K562 (cell line): ENCODE results near the gene PURA. TPM values are rescaled to one million over a fixed set of nuclear protein-coding genes. Genes with fewer than 3 reads are reported as not detected.

Experiments
- MTF1 ChIP-seq: fragments of 250-450 bp; sonication (Bioruptor Pico); IDR thresholded peaks from 2 replicates; pipeline ENCODE4 v1.9.0; 2021; ENCODE audit warnings: moderate library complexity, mild to moderate bottlenecking, inconsistent platforms, borderline replicate concordance
- NCOA2 ChIP-seq, 2 experiments: fragments of 450-650 bp; IDR thresholded peaks; 2 replicates each; pipeline ENCODE4 v1.6.1; 2018; ENCODE audit warnings: mild to moderate bottlenecking in 2 of 2, moderate library complexity in 1 of 2; ENCODE audit not compliant: partially characterized antibody in 2 of 2
- PHF20 ChIP-seq: fragments of 450-650 bp; IDR thresholded peaks from 2 replicates; pipeline ENCODE4 v1.6.1; 2018; ENCODE audit not compliant: partially characterized antibody
- PRMT5 ChIP-seq: sonication (generic); formaldehyde crosslinking; IDR thresholded peaks from 2 replicates; pipeline ENCODE4 v1.5.0; 2020; ENCODE audit warnings: missing genetic modification reagents
- ZBTB40 ChIP-seq, 2 experiments: fragments of 450-650 bp in 1 of 2; sonication (generic) in 1 of 2; formaldehyde crosslinking in 1 of 2; IDR thresholded peaks; 2 replicates each; pipeline versions ENCODE4 v1.7.1 to v1.9.0; 2016 to 2022; ENCODE audit warnings: inconsistent platforms in 1 of 2, mild to moderate bottlenecking in 1 of 2, missing genetic modification reagents in 1 of 2
- ZMIZ1 ChIP-seq, 2 experiments: fragments of 150-350 bp in 1 of 2; IDR thresholded peaks; 2 replicates each; pipeline ENCODE4 v1.6.1; 2012 to 2016; ENCODE audit warnings: low read depth in 2 of 2, low read length in 2 of 2, mild to moderate bottlenecking in 1 of 2, moderate library complexity in 1 of 2
- ZNF263 ChIP-seq: sonication (generic); formaldehyde crosslinking; IDR thresholded peaks from 2 replicates; pipeline ENCODE4 v1.8.0; 2022; ENCODE audit warnings: mild to moderate bottlenecking, missing genetic modification reagents, borderline replicate concordance
- polyA plus RNA-seq, 8 experiments: library from polyadenylated mRNA; depleted of rRNA in 4 of 8; stranded (reverse) in 5 of 8; unstranded in 3 of 8; fragments of >200 nt; fragmentation: Nextera tagmentation in 2 of 8; fragmentation: Illumina TruSeq in 1 of 8; extraction: Ambion mirVana in 2 of 8; extraction: Trizol in 1 of 8; gene quantifications; 2 replicates each; pipeline versions ENCODE4 v1.2.1 to v1.2.3, GENCODE V29; 2011 to 2014; ENCODE audit warnings: inconsistent platforms in 1 of 8, missing spikeins in 1 of 8
- total RNA-seq, 7 experiments: library from RNA; depleted of rRNA in 6 of 7; stranded (reverse); fragments of >200 nt in 6 of 7; fragmentation: Illumina TruSeq in 2 of 7; extraction: Trizol in 2 of 7; gene quantifications; 2 replicates each; pipeline versions ENCODE4 v1.2.1 to v1.2.3, GENCODE V29; 2011 to 2021; ENCODE audit warnings: low replicate concordance in 1 of 7

Gene PURA
- total and polyA plus RNA-seq, 9 of the 15 experiments (the other 6 are each of a cell fraction or from before 2014, with no cell fraction given), result 3.2 to 11.1 (median 5.4) TPM

GRCh38 chr5:140113699-140114263 lies at the start of gene PURA (continued):
- TF ChIP-seq ZMIZ1 (IDR thresholded peaks at IDR 0.05; ENCODE audit: low read depth in 2 of 2, low read length in 2 of 2), result no peak
- TF ChIP-seq ZBTB40 (IDR thresholded peaks at IDR 0.05), result no peak
- TF ChIP-seq ZBTB40 (CRISPR knock-in tag; IDR thresholded peaks at IDR 0.05), result no peak
- TF ChIP-seq MTF1 (CRISPR knock-in tag), result no peak
- no peak for TF ChIP-seq NCOA2 (IDR thresholded peaks at IDR 0.05; ENCODE audit: partially characterized antibody in 2 of 2)
- TF ChIP-seq PRMT5 (CRISPR knock-in tag), result no peak
- no peak for TF ChIP-seq PHF20
- TF ChIP-seq ZNF263, result no peak
